Type B pancreatic cell (in vitro differentiated cells): Measurements from ENCODE around the gene ADAMTS4. TPM values are rescaled to one million over a fixed set of nuclear protein-coding genes. Genes with fewer than 3 reads are reported as not detected.

Experiments
- DNase-seq: peaks from one replicate; pipeline ENCODE4 v3.0.0; 2021; ENCODE audit warnings: mixed read lengths; ENCODE audit not compliant: unreplicated experiment; ENCODE audit errors: extremely low spot score
- H3K27ac Mint-ChIP-seq: 2 replicates; pipeline ENCODE4 v1.8.0; 2021; ENCODE audit warnings: mild to moderate bottlenecking, mixed read lengths
- H3K27me3 Mint-ChIP-seq: 2 replicates; pipeline ENCODE4 v1.8.0; 2021; ENCODE audit warnings: mixed read lengths
- H3K36me3 Mint-ChIP-seq: 2 replicates; pipeline ENCODE4 v1.8.0; 2021; ENCODE audit warnings: mixed read lengths
- H3K4me1 Mint-ChIP-seq: one replicate; pipeline ENCODE4 v1.8.0; 2021; ENCODE audit warnings: mixed read lengths; ENCODE audit not compliant: unreplicated experiment
- H3K4me3 Mint-ChIP-seq: 2 replicates; pipeline ENCODE4 v1.8.0; 2021; ENCODE audit warnings: mild to moderate bottlenecking, mixed read lengths
- H3K9me3 Mint-ChIP-seq: 2 replicates; pipeline ENCODE4 v1.8.0; 2021; ENCODE audit warnings: mixed read lengths
- total RNA-seq: library from RNA; stranded (reverse); gene quantifications from 2 replicates; pipeline ENCODE4 v1.2.1, GENCODE V29; 2021; ENCODE audit warnings: low replicate concordance
- TF ChIP-seq, protein P1 (sequence below): fragments of 200-600 bp; sonication (generic); conservative IDR thresholded peaks from 2 replicates; pipeline ENCODE4 v1.5.0; 2021; ENCODE audit warnings: antibody characterized with exemption, mild to moderate bottlenecking

Gene ADAMTS4
- total RNA-seq, 1 donor from 2014 or later, result 2.5 TPM

- DNase-seq, result peak; percentile 81
- Mint-ChIP-seq H3K4me3 (no peak overlapping the region), H3K9me3 (no peaks in the 10 kb centered on the region), H3K4me1 (peaks cover 17% of the 10 kb centered on the region), H3K36me3 (peaks cover 38% of the 10 kb centered on the region), H3K27ac (peak overlapping the region; percentile 61), H3K27me3 (no peaks in the 10 kb centered on the region)
- TF ChIP-seq, protein P1, sequence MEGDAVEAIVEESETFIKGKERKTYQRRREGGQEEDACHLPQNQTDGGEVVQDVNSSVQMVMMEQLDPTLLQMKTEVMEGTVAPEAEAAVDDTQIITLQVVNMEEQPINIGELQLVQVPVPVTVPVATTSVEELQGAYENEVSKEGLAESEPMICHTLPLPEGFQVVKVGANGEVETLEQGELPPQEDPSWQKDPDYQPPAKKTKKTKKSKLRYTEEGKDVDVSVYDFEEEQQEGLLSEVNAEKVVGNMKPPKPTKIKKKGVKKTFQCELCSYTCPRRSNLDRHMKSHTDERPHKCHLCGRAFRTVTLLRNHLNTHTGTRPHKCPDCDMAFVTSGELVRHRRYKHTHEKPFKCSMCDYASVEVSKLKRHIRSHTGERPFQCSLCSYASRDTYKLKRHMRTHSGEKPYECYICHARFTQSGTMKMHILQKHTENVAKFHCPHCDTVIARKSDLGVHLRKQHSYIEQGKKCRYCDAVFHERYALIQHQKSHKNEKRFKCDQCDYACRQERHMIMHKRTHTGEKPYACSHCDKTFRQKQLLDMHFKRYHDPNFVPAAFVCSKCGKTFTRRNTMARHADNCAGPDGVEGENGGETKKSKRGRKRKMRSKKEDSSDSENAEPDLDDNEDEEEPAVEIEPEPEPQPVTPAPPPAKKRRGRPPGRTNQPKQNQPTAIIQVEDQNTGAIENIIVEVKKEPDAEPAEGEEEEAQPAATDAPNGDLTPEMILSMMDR, result peak; percentile 92
Measured at GRCh38 chr1:161209790-161210409, 11.0 kb upstream of the ADAMTS4 start.

GRCh38 chr1:161207173-161207572, 8.3 kb upstream of the ADAMTS4 start:
- Mint-ChIP-seq H3K9me3 (no peaks in the 10 kb centered on the region), H3K27me3 (no peaks in the 10 kb centered on the region), H3K36me3 (peaks cover 27% of the 10 kb centered on the region), H3K4me1 (peaks cover 23% of the 10 kb centered on the region), H3K27ac (no peak overlapping the region), H3K4me3 (no peak overlapping the region)
- TF ChIP-seq, protein P1, result no peak
- no peak for DNase-seq

- Mint-ChIP-seq H3K4me3 (no peak overlapping the region), H3K4me1 (peaks cover 27% of the 10 kb centered on the region), H3K27me3 (no peaks in the 10 kb centered on the region), H3K36me3 (peaks cover 27% of the 10 kb centered on the region), H3K9me3 (no peaks in the 10 kb centered on the region), H3K27ac (no peak overlapping the region)
- DNase-seq, result no peak
- TF ChIP-seq, protein P1, result no peak
Measured at GRCh38 chr1:161206411-161207140, 7.7 kb upstream of the ADAMTS4 start.

- peaks cover 17% of the 10 kb centered on the region for H3K36me3 Mint-ChIP-seq
- H3K4me3 Mint-ChIP-seq, result peak within 1 kb of the TSS; percentile 96
- no peaks in the 10 kb centered on the region for H3K9me3 Mint-ChIP-seq
- TF ChIP-seq, protein P1, result peak; percentile 46
- H3K27ac Mint-ChIP-seq, result peak within 1 kb of the TSS; percentile 97
- peaks cover 9% of the 10 kb centered on the region for H3K27me3 Mint-ChIP-seq
- peaks cover 42% of the 10 kb centered on the region for H3K4me1 Mint-ChIP-seq
- peak; percentile 94 for DNase-seq
Measured at GRCh38 chr1:161201836-161202712, 3.2 kb upstream of the ADAMTS4 start, which contains the start of gene NDUFS2. Gene NDUFS2 (plus strand): TSS chr1:161202367. CDS start chr1:161202386, 19 bp downstream.

DNA sequence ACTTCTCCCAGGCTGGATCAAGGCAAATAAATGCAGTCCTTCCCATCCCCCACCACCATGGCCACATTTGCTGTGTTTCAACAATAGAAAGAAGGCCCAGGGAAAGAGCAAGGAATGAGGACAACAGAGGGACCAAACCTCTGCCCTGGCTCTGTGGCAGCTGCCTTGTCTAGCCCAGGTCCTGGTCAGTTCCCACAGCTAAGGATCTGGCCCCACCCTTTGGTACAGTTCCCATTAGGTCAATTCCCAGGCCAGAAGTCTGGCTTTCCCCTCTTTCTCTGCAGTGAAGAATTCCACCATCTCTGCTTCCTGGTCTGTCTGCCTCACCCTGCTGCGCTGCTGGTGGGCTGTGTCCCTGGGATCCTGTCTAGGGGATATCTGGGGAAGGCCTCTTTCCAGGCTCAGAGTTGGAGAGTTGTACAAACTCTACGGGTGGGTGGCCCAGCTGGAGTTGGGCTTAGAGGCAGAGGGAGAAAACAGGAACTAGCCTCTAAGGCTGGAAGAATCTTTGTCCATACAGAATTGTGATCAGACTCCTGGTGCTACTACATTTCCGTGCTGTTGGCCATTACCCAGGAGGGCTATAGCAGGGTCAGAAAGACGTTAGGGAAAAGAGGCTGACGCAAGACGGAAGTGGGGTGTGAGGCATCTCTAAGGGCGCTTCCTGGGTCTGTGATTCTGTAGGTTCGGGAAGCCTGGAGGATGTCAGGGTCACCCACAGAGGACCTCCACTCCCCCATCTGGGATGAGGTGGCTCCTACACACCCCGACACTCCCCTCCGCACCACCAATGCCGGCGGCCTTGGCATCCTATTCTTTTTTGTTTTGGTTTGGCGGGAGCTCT, 2.4 kb upstream of the ADAMTS4 start:
- peaks cover 9% of the 10 kb centered on the region for H3K27me3 Mint-ChIP-seq
- H3K27ac Mint-ChIP-seq, result peak overlapping the region; percentile 97
- no peak for DNase-seq
- TF ChIP-seq, protein P1, result no peak
- peaks cover 13% of the 10 kb centered on the region for H3K36me3 Mint-ChIP-seq
- no peaks in the 10 kb centered on the region for H3K9me3 Mint-ChIP-seq
- peaks cover 43% of the 10 kb centered on the region for H3K4me1 Mint-ChIP-seq
- H3K4me3 Mint-ChIP-seq, result peak overlapping the region; percentile 96
